Stimulated activated naive CD8-positive, alpha-beta T cell treated with anti-CD3 and anti-CD28 coated beads, Interleukin-15, amount 100 ng/mL, for 72 hours (primary cell): ENCODE data around the gene SRCIN1.
"Not testable (repeated sequence)": the region's sequence is repeated elsewhere in the genome, so short reads cannot be mapped to it uniquely, and the experiment has no call there.

Experiments used
- ATAC-seq: fragments of 150-1000 bp; cut with Tn5 transposase; 2 replicates; pipeline ENCODE4 v1.10.0; 2021; ENCODE audit warnings: mild to moderate bottlenecking, moderate library complexity
- DNase-seq, 2 donors: peaks; one replicate each; pipeline ENCODE4 v3.0.0; 2021 to 2022
- H3K27ac Mint-ChIP-seq, 2 donors: one replicate each; pipeline ENCODE4 v1.8.0; 2022; ENCODE audit warnings: mild to moderate bottlenecking in 2 of 2, mixed read lengths in 2 of 2, moderate library complexity in 2 of 2
- H3K27me3 Mint-ChIP-seq: one replicate; pipeline ENCODE4 v1.8.0; 2022; ENCODE audit warnings: mixed read lengths
- H3K4me1 Mint-ChIP-seq: one replicate; pipeline ENCODE4 v1.8.0; 2022; ENCODE audit warnings: mild to moderate bottlenecking, mixed read lengths
- H3K4me3 Mint-ChIP-seq, 2 donors: one replicate each; pipeline ENCODE4 v1.8.0; 2022; ENCODE audit warnings: mild to moderate bottlenecking in 2 of 2, mixed read lengths in 2 of 2, moderate library complexity in 1 of 2
- H3K9me3 Mint-ChIP-seq, 2 donors: one replicate each; pipeline ENCODE4 v1.8.0; 2022; ENCODE audit warnings: mixed read lengths in 2 of 2

SRCIN1 gene

DNA sequence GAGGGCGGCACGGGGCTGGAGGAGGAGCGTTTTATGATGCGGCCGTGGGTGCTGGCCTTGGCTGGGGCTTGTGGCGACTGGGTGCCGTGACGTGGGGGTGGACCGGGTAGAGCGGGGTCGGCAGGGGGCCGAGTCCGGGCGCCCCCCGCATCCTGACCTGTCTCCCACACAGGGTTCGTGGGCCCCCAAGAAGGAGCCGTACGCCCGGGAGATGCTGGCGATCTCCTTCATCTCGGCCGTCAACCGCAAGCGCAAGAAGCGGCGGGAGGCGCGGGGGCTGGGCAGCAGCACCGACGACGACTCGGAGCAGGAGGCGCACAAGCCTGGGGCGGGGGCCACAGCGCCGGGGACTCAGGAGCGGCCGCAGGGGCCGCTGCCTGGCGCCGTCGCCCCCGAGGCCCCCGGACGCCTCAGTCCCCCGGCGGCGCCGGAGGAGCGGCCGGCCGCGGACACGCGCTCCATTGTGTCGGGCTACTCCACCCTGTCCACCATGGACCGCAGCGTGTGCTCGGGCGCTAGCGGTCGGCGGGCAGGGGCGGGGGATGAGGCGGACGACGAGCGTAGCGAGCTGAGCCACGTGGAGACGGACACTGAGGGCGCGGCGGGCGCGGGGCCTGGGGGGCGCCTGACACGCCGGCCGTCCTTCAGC, 95.9 kb downstream of the SRCIN1 start:
- DNase-seq (no peak), ATAC-seq (peak; percentile 49)
- no peaks in the 10 kb centered on the region for H3K9me3 Mint-ChIP-seq
- H3K4me1 Mint-ChIP-seq, result peaks cover 16% of the 10 kb centered on the region
- H3K27ac Mint-ChIP-seq, result peak overlapping the region; percentile 31 to 99
- peaks cover 53% of the 10 kb centered on the region for H3K27me3 Mint-ChIP-seq
- H3K4me3 Mint-ChIP-seq, result peak overlapping the region; percentile 94 to 99

DNA sequence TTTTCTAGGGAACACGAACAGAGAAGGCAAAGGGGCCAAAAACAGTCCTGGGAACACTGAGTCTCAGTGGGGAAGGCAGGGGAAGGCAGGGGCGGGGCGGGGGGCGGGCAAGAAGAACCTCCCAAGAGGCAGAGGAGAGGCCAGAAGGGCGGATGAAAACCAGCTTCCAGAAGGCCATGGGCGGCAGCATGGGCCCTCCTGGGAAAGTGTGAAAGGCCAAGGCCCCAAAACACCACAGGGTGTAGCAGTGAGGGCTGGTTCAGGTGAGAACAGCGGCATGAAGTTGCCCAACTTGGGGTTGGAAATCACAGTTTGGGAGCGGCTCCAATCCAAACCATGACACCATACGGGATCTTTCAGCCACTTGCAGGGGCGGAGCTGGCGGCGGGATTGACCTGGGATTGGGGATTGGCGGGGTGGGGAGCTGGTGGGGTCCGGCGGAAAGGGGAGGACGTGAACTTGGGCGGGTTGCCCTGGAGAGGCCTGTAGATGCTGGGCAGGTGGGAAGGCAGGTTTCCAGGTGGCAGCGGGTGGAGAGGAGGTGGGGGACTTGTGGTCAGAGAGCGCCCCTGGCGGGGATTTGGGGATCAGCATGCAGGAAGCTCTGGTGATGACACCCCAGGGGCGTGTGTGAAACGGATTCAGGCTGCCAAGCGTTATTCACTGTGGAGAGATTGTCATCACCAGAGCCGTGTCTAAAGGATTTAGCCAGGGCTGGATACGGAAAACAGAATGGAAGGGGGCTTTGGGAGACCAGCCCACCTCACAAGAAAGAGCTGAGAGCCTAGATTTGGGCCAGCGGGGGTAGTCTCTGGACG, 96.6 kb downstream of the SRCIN1 start:
- DNase-seq (peak; percentile 79 to 83), ATAC-seq (peak; percentile 91)
- Mint-ChIP-seq H3K4me1 (peaks cover 16% of the 10 kb centered on the region), H3K27me3 (peaks cover 53% of the 10 kb centered on the region), H3K27ac (peak overlapping the region; percentile 31 to 99), H3K4me3 (peak overlapping the region; percentile 94 to 99), H3K9me3 (no peaks in the 10 kb centered on the region)

DNA sequence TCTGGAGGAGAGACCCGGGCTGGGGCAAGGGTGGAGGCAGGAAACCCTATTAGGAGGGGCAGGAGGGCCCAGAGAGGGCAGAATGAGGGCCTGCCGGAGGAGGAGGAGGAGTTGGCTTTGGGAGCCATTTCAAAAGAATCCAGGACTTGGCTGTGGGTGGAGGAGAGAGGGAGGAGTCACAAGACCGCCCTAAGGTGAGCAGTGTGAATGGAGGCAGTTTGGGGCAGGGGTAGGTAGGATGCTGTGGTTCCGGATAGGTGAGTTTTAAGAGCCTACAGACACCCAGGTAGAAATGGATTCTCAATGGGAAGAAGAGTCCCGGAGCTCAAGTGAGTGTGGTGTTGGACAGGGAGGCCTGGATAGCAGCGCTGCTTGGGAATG, 97.2 kb downstream of the SRCIN1 start:
- Mint-ChIP-seq H3K4me1 (peaks cover 16% of the 10 kb centered on the region), H3K27ac (peak overlapping the region in 1 of 2 donors; percentile 59), H3K9me3 (no peaks in the 10 kb centered on the region), H3K4me3 (peak overlapping the region in 1 of 2 donors; percentile 52), H3K27me3 (peaks cover 53% of the 10 kb centered on the region)
- DNase-seq (no peak), ATAC-seq (no peak)

DNA sequence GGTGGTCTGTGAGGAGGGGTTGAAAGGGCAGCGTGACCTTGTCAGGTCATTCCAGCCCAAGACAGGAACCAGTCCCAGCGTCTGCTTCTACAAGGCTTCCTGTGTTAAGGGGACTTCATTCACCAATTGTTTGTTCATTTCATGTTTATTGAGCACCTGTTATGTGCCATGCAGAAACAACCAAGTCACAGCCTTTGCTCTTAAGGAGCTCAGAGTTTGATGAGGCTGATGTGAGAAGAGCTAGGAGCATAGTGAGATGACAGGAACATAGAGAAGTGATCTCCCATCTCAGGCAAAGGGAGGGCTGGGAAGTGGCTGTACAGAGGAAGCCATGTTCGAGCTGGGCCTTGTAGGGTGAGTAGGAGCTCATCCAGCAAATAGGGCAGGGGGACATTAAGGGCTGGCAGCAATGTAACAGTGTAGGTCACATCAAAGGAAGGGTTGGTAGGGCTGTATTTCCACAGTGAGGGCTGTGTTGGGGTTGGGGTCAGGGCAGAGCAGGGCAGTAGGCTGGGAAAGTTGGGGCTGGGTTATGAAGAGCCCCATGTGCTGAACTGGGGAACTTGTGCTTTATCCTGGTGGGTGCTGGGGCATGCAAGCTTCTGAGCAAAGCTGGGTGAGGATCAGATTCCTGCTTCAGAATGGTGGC, 97.7 kb downstream of the SRCIN1 start:
- Mint-ChIP-seq H3K4me1 (peaks cover 16% of the 10 kb centered on the region), H3K4me3 (peak overlapping the region in 1 of 2 donors; percentile 52), H3K27me3 (peaks cover 53% of the 10 kb centered on the region), H3K27ac (peak overlapping the region in 1 of 2 donors; percentile 77), H3K9me3 (no peaks in the 10 kb centered on the region)
- ATAC-seq, result no peak
- DNase-seq, result no peak

DNA sequence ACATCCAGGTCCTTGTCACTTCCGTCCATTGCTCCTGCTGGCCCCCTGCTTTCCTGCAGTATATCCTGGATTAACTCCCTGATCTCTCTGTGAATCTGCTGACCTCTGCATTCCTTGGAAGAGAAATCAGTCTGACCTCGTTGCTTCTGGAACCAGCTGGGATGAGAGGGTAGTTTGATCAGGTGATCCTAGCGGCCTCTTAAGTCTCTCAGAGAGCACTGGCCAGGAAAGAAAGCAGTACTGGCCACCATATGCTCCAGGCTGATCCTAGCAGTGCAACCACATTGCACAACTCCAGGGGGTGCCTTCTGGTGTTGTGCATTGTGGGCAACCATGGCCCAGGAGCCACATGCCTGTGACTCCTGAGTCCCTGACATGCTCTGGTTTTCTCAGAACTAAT, 98.3 kb downstream of the SRCIN1 start:
- DNase-seq (no peak), ATAC-seq (no peak)
- Mint-ChIP-seq H3K9me3 (no peaks in the 10 kb centered on the region), H3K27me3 (peaks cover 54% of the 10 kb centered on the region), H3K4me3 (no peak overlapping the region), H3K4me1 (peaks cover 16% of the 10 kb centered on the region), H3K27ac (peak overlapping the region; percentile 67 to 77)

DNA sequence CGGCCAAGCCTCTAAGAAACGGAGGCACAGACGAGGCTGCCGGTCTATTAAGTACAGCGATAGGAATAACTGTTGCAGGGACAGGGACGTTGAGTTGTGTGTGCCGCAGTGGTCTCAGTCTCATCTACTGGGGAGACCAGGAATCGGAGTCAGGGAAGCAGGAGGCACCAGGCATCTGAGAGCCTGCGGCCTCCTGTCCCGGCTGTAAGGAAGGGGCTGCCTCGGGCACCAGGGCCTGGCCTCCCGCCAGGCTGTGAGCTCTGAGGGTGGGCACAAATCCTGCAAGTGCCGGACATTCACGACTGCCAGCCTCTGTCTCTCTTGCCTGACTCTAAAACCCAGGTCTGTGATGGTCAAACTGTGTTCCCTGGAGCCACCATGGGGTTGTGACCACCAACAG, 101.5 kb downstream of the SRCIN1 start:
- no peak overlapping the region for H3K27ac Mint-ChIP-seq
- peaks cover 25% of the 10 kb centered on the region for H3K27me3 Mint-ChIP-seq
- H3K4me3 Mint-ChIP-seq, result no peak overlapping the region
- ATAC-seq (no peak), DNase-seq (no peak)
- H3K9me3 Mint-ChIP-seq, result no peaks in the 10 kb centered on the region
- peaks cover 3% of the 10 kb centered on the region for H3K4me1 Mint-ChIP-seq

DNA sequence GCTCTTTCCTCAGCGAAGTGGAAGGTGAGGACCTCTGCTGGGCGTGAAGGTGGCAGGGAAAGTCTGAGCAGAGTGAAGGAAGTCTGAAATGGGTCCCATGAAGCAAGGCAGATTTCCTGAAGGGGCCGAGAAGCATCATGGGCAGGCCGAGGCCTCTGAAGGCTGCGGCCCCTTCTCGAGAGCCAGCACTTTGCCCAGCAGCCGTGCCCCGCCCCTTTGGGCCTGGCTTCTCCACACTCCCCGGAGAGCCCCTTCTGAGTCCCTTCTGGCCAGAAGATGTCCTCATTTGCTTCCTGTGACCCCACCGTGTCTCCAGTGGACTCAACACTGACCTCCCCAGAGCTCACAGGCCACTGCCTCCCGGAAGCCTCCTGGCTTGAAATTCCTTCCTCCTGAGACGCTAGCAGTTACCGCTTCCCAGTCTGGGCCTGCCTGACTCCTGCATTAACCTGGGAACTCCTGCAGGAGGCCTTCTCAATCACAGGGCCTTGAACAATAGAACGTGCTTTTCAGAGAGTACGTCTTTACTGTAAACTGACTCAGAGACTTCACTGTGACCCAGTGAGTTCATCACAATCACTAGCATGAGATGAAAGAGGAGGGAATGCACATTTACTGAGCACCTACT, 102.4 kb downstream of the SRCIN1 start:
- H3K27me3 Mint-ChIP-seq, result peaks cover 16% of the 10 kb centered on the region
- H3K27ac Mint-ChIP-seq, H3K4me1 Mint-ChIP-seq, H3K9me3 Mint-ChIP-seq, ATAC-seq, DNase-seq, H3K4me3 Mint-ChIP-seq: not testable (repeated sequence)

DNA sequence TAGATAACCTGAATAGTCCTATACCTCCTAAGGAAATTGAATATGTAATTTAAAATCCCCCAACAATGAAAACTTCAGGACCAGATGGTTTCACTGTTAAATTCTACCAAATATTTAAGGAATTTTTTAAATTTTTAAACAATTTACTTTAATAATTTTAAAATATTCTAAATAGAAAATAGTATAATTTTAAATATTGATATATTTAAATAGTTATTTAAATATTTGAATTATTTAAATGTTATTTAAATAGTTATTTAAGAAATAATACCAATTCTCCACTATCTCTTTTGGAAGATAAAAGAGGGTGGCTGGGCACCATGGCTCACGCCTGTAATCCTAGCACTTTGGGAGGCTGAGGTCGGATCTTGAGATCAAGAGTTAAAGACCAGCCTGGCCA, 104.0 kb downstream of the SRCIN1 start:
- H3K27ac Mint-ChIP-seq, H3K27me3 Mint-ChIP-seq, H3K4me3 Mint-ChIP-seq, ATAC-seq, DNase-seq, H3K4me1 Mint-ChIP-seq: not testable (repeated sequence)
- H3K9me3 Mint-ChIP-seq, result peaks cover 0 to 12% of the 10 kb centered on the region in 2 donors

DNA sequence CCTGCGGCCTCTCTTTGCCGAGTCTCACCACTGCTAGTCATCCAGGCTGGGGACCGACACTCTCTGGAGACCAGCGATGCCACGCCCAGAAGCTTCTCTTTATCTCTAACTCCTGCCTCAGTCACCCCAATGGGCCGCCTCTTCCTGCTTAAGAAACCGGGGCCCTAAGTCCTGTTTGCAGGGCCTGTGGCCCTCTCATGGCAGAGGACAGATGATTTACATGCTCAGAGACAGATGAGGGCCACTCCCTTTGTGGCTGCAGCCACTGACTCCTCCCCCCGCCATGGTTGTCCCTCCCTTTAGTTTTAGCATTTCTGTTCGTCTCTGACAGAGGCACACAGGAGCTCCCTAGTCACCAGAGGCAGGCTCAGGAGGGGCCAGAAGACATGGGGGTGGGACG, 106.5 kb downstream of the SRCIN1 start:
- not testable (repeated sequence) for H3K27ac Mint-ChIP-seq, ATAC-seq, H3K4me1 Mint-ChIP-seq, H3K27me3 Mint-ChIP-seq, DNase-seq, H3K4me3 Mint-ChIP-seq
- peaks cover 0 to 12% of the 10 kb centered on the region in 2 donors for H3K9me3 Mint-ChIP-seq

DNA sequence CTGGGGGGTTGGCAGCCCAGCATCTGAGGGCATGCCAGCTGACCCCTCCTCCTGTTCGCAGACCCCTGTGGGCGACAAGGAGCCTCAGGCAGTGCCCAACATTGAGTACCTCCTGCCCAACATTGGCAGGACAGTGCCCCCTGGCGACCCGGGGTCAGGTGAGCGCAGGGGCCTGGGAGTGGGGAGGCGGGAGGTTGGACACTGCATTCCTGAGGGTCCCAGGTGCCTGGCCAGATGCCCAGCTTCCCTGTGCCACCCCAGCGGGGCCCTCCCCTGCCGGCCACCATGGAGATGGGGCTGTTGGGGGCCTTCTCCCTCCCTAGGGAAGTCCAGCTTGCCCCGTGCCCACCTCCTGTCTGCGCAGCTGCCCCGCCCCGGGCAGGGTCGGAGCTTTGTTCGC, 107.4 kb downstream of the SRCIN1 start:
- no peak overlapping the region for H3K27ac Mint-ChIP-seq
- peaks cover 5% of the 10 kb centered on the region for H3K27me3 Mint-ChIP-seq
- no peak overlapping the region for H3K4me3 Mint-ChIP-seq
- H3K9me3 Mint-ChIP-seq, result peaks cover 0 to 12% of the 10 kb centered on the region in 2 donors
- ATAC-seq (no peak), DNase-seq (no peak)
- no peaks in the 10 kb centered on the region for H3K4me1 Mint-ChIP-seq

DNA sequence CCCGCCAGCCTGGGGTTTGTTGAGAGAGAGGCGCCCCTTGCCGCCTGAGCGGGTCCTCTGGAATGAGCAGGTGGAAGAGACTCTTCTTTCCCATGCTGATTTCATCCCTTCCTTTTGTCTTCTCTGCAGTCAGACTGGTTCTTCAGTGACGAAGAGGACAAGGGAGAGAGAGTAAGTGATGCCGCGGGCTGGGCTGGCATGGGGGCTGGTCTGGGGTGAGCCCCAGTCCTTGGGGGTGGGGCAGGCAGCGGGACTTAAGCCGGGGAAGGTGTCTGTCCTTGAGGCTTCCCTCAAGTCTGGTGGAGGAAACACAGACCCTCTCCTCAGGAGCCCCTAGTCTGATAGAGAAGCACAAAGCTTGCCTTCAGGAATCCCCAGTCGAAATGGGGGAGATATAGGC, 108.1 kb downstream of the SRCIN1 start:
- not testable (repeated sequence) for H3K27ac Mint-ChIP-seq, ATAC-seq, H3K27me3 Mint-ChIP-seq, H3K4me3 Mint-ChIP-seq, DNase-seq, H3K4me1 Mint-ChIP-seq
- H3K9me3 Mint-ChIP-seq, result peaks cover 0 to 12% of the 10 kb centered on the region in 2 donors

DNA sequence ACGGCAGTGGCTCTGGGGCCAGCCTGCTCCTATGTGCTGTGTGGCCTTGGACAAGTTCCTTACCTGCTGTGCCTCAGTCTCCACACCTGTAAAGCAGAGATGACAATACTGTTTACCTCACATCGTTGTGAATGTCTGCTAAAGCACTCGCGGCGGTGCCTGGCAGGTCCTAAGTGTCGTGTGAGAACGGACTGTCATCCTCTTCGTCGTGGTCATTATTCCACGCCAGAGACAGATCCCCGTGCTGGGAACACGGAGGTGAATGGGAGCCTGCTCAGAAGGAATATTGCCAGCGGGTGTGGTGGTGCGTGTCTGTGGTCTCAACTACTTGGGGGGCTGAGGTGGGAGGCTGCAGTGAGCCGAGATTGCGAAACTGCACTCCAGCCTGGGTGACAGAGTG, 111.6 kb downstream of the SRCIN1 start:
- not testable (repeated sequence) for H3K27me3 Mint-ChIP-seq, ATAC-seq

DNA sequence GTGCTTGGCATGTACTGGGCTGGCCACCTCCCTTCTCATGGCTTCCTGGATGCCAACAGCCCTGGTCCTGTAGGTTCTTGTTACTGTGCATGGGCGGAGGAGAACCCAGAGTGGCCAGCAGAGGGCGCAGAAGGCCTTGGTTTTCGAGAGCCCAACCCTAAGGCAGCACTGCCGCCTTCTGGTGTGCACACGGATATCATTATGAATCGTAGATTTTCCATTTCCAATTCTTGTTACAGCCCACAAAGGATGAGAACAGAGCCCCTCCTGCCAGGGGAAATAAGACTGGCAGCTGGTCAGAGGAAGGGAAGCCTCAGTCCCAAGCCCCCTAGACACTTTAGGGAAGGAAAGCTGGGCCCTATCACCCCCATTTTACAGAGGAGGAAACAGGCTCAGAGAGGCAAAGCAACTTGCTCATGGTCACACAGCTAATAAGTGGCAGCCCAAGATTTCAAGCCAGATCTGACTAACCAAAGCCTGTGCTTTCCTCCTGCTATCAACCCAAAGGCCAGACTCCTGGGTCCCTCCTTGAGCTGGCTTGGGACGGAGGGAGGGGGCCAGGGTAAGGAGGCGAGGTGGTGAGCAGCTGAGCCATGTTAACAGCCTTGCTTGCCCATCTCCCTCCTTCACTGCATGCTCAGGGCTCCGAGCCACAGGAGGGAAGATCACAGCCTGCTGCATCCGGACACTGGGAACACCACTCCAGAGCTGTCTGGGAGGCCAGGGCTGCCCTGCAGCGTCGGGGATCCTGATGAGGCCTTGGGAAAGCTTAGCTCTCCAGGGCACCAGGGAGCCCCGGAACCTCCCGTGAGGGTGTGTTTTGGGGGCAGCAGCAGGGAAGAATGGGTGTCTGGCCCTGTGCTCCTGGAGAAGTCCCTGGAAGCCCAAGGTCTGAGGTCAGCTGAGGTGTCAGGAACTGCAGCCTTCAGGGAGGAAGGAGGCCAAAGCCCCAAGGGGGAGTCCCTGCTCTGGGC, 113.4 kb downstream of the SRCIN1 start:
- DNase-seq (peak; percentile 88 to 90), ATAC-seq (peak; percentile 73)
- not testable (repeated sequence) for H3K4me1 Mint-ChIP-seq, H3K9me3 Mint-ChIP-seq, H3K27ac Mint-ChIP-seq, H3K4me3 Mint-ChIP-seq, H3K27me3 Mint-ChIP-seq

More for the DNA sequence above, 111.6 kb downstream of the SRCIN1 start:
- H3K4me3 Mint-ChIP-seq, H3K4me1 Mint-ChIP-seq, H3K27ac Mint-ChIP-seq, DNase-seq: not testable (repeated sequence)
- H3K9me3 Mint-ChIP-seq, result peaks cover 0 to 12% of the 10 kb centered on the region in 2 donors

DNA sequence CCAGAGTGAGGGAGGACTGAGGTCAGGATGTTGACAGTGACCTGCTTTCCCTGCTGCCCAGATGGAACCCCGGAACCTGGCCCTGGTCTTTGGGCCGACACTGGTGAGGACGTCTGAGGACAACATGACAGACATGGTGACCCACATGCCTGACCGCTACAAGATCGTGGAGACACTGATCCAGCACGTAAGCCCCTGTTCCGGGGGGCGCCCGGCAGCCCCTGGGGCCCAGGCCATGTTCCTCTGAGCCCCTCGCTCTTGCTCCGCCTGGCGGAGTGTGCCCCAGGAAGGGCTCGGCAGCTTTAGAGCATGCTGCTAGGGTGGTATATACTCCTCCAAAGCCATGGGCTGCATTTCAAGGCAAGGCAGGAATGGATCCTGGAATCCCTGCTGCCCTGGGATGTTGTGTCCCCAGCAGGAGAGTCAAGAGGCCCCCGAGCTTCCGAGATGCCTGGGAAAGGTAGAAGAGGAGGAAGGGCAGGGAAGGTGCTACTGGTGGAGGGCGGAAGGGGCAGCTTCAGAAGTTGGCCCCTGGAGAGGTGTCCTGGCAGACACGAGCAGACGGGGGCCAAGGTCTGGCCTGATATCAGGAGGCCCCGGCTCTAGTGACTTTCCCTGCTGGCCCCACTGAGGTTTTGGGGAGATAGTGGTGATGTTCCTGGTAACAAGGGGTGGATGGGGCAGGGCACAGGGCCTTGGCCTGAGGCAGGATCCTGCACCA, 114.2 kb downstream of the SRCIN1 start:
- not testable (repeated sequence) for H3K4me3 Mint-ChIP-seq, H3K27me3 Mint-ChIP-seq, ATAC-seq, H3K9me3 Mint-ChIP-seq, DNase-seq, H3K27ac Mint-ChIP-seq, H3K4me1 Mint-ChIP-seq
